A549 (cell line): Measurements from ENCODE around the gene ZNF580. TPM values are rescaled to one million over a fixed set of nuclear protein-coding genes. Genes with fewer than 3 reads are reported as not detected.
A peak's percentile ranks its signal among the peaks of the same experiment; 100 is the strongest.

Experiments used
- BHLHE40 ChIP-seq: IDR thresholded peaks from 2 replicates; pipeline ENCODE4 v1.6.1; 2012; ENCODE audit warnings: low read depth, low read length, inconsistent platforms
- CBX8 ChIP-seq: fragments of 200-600 bp; sonication (generic); IDR thresholded peaks from 2 replicates; pipeline ENCODE4 v1.6.1; 2016
- CEBPB ChIP-seq, 2 experiments: fragments of >200 bp in 1 of 2; sonication (Bioruptor Twin) in 1 of 2; formaldehyde crosslinking in 1 of 2; IDR thresholded peaks; 2 replicates each; pipeline ENCODE4 v1.6.1; 2012 to 2016
- CHD2 ChIP-seq: fragments of 150-350 bp; IDR thresholded peaks from 2 replicates; pipeline ENCODE4 v1.6.1; 2014; ENCODE audit warnings: low read length; ENCODE audit not compliant: partially characterized antibody
- CHD4 ChIP-seq: fragments of 200-600 bp; sonication (generic); IDR thresholded peaks from 2 replicates; pipeline ENCODE4 v1.6.1; 2016; ENCODE audit warnings: antibody characterized with exemption, mild to moderate bottlenecking, borderline replicate concordance
- CTCF ChIP-seq: fragments of >200 bp; sonication (Bioruptor Twin); formaldehyde crosslinking; IDR thresholded peaks from 3 replicates; pipeline ENCODE4 v1.5.1; 2016
- E2F6 ChIP-seq: IDR thresholded peaks from 2 replicates; pipeline ENCODE4 v1.6.1; 2012; ENCODE audit warnings: low read depth, borderline replicate concordance
- EHMT2 ChIP-seq: fragments of 200-600 bp; sonication (generic); IDR thresholded peaks from 2 replicates; pipeline ENCODE4 v1.6.1; 2016; ENCODE audit warnings: antibody characterized with exemption, low read depth, mild to moderate bottlenecking, moderate library complexity
- EP300 ChIP-seq, 2 experiments: fragments of >200 bp; sonication (Bioruptor Twin); formaldehyde crosslinking; IDR thresholded peaks; 2 replicates in 1 of 2; 3 replicates in 1 of 2; pipeline ENCODE4 v1.6.1; 2016 to 2017
- ESRRA ChIP-seq: fragments of 150-350 bp; IDR thresholded peaks from 2 replicates; pipeline ENCODE4 v1.6.1; 2014; ENCODE audit warnings: mild to moderate bottlenecking, low read length, borderline replicate concordance
- FOSL2 ChIP-seq, 2 experiments: fragments of 450-650 bp in 1 of 2; fragments of >200 bp in 1 of 2; sonication (Bioruptor Twin) in 1 of 2; formaldehyde crosslinking; IDR thresholded peaks; 2 replicates each; pipeline versions ENCODE4 v1.5.0 to v1.6.1; 2016 to 2020; ENCODE audit warnings: mild to moderate bottlenecking in 1 of 2, moderate library complexity in 1 of 2
- GATA3 ChIP-seq: IDR thresholded peaks from 2 replicates; pipeline ENCODE4 v1.6.1; 2012; ENCODE audit warnings: borderline replicate concordance
- HEYL ChIP-seq: fragments of 250-450 bp; sonication (Bioruptor Pico); IDR thresholded peaks from 2 replicates; pipeline ENCODE4 v1.8.0; 2021; ENCODE audit warnings: mild to moderate bottlenecking, moderate library complexity
- HOXB13 ChIP-seq: fragments of 250-450 bp; sonication (Bioruptor Pico); IDR thresholded peaks from 2 replicates; pipeline ENCODE4 v1.5.0; 2020; ENCODE audit warnings: low read depth, mild to moderate bottlenecking, moderate library complexity
- JUN ChIP-seq, 2 experiments: fragments of >200 bp; sonication (Bioruptor Twin); formaldehyde crosslinking; IDR thresholded peaks; 2 replicates in 1 of 2; 3 replicates in 1 of 2; pipeline ENCODE4 v1.6.1; 2016 to 2017
- MAZ ChIP-seq: fragments of 150-350 bp; IDR thresholded peaks from 2 replicates; pipeline ENCODE4 v1.6.1; 2014; ENCODE audit warnings: antibody characterized with exemption, low read depth, low read length, borderline replicate concordance
- NPAS2 ChIP-seq: fragments of 250-450 bp; sonication (Bioruptor Pico); IDR thresholded peaks from 2 replicates; pipeline ENCODE4 v1.8.0; 2022; ENCODE audit warnings: mild to moderate bottlenecking, moderate library complexity, borderline replicate concordance
- RFX5 ChIP-seq: fragments of 450-650 bp; IDR thresholded peaks from 2 replicates; pipeline ENCODE4 v1.7.1; 2014; ENCODE audit warnings: antibody characterized with exemption, mild to moderate bottlenecking, moderate library complexity
- SMC3 ChIP-seq: fragments of >200 bp; sonication (Bioruptor Twin); formaldehyde crosslinking; IDR thresholded peaks from 3 replicates; pipeline ENCODE4 v1.6.1; 2018; ENCODE audit warnings: inconsistent platforms
- SREBF2 ChIP-seq: fragments of 450-650 bp; IDR thresholded peaks from 2 replicates; pipeline ENCODE4 v1.6.1; 2014; ENCODE audit warnings: mild to moderate bottlenecking, moderate library complexity
- TFCP2L1 ChIP-seq: fragments of 250-450 bp; sonication (Bioruptor Pico); IDR thresholded peaks from 2 replicates; pipeline ENCODE4 v1.5.0; 2021; ENCODE audit warnings: mild to moderate bottlenecking
- TP53 ChIP-seq: fragments of 250-450 bp; sonication (Bioruptor Pico); IDR thresholded peaks from 2 replicates; pipeline ENCODE4 v1.5.0; 2021; ENCODE audit warnings: mild to moderate bottlenecking, moderate library complexity
- ZC3H11A ChIP-seq: fragments of 450-650 bp; IDR thresholded peaks from 2 replicates; pipeline ENCODE4 v1.6.1; 2014; ENCODE audit warnings: antibody characterized with exemption, mild to moderate bottlenecking
- ZFP36 ChIP-seq: fragments of 450-650 bp; IDR thresholded peaks from 2 replicates; pipeline ENCODE4 v1.6.1; 2014; ENCODE audit warnings: borderline replicate concordance; ENCODE audit not compliant: partially characterized antibody
- ZSCAN20 ChIP-seq: fragments of 250-450 bp; sonication (Bioruptor Pico); IDR thresholded peaks from 2 replicates; pipeline ENCODE4 v1.8.0; 2022; ENCODE audit warnings: mild to moderate bottlenecking, moderate library complexity
- polyA plus RNA-seq, 4 experiments: library from polyadenylated mRNA; depleted of rRNA in 3 of 4; stranded (reverse); fragments of >200 nt; fragmentation: RNase III in 1 of 4; extraction: RNeasy Plus Mini Kit Qiagen cat#74134 plus additional on column Dnase treatment in 1 of 4; gene quantifications; 2 replicates in 3 of 4; 3 replicates in 1 of 4; pipeline ENCODE4 v1.2.3, GENCODE V29; 2011 to 2017
- TF ChIP-seq, protein P1 (sequence below): IDR thresholded peaks from 2 replicates; pipeline ENCODE4 v1.6.1; 2012
- TF ChIP-seq, protein P2 (sequence below): IDR thresholded peaks from 2 replicates; pipeline ENCODE4 v1.6.1; 2012
- TF ChIP-seq, protein P3 (sequence below): fragments of 200-600 bp; sonication (generic); IDR thresholded peaks from 2 replicates; pipeline ENCODE4 v1.6.1; 2016; ENCODE audit warnings: antibody characterized with exemption, mild to moderate bottlenecking, moderate library complexity

ZNF580 gene
- polyA plus RNA-seq, 2 of the 4 experiments (the other 2 are of a cell fraction): 9.2 to 52.8 TPM

DNA sequence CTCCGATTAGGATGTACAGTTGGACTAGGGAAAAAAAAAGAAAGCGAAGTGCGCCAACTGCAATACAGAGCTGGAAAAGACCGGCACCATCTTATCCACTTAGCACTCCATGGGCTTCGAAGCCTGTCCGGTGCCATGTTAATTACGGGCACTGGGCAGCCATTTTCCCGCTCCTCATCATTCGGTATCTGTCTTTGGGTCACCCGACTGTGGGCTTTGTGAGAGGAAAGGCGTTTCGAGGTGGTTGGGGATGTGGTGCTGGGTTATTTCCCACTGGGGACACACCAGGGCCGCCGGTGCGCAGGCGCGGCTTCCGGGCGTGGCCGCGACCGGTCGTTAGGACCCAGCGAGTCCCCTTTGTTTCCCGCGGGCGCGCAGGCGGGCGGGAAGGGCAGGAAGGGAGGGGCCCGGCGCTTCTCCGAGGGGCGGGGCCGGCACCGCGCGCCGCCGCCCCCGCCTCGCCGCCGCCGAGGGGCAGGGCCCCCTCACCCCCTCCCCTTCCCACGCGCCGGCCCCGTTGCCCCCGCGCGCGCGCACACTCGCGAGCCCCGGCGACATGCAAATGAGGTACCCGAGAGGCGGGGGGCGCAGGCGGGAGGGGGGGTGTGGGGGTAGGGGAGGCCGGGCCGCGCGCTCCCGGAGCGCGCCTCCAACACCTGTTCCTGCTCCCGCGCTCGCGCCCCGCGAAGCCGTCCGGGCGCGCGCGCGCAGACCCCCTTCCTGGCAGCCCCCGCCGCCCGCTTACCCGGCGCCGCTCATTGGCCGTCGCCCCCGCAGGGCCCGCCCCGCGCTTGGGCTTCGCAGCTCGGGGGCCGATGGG, 40.8 kb upstream of the ZNF580 start, which contains the start of gene ZNF524 (continued):
- TF ChIP-seq, protein P1, sequence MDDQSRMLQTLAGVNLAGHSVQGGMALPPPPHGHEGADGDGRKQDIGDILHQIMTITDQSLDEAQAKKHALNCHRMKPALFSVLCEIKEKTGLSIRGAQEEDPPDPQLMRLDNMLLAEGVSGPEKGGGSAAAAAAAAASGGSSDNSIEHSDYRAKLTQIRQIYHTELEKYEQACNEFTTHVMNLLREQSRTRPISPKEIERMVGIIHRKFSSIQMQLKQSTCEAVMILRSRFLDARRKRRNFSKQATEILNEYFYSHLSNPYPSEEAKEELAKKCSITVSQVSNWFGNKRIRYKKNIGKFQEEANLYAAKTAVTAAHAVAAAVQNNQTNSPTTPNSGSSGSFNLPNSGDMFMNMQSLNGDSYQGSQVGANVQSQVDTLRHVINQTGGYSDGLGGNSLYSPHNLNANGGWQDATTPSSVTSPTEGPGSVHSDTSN: no peak; the same call in 1 of the 2 replicates
- TF ChIP-seq ZSCAN20 (no peak), ZC3H11A (no peak), RFX5 (peak; percentile 69; the same call in 1 of the 2 replicates), ESRRA (no peak), MAZ (0 out of 2 replicates have a peak, but pooled peaks have one; percentile 34), EP300 (IDR thresholded peaks at IDR 0.05) (no peak), CTCF (no peak), BHLHE40 (no peak), CBX8 (no peak), SMC3 (no peak), JUN (IDR thresholded peaks at IDR 0.05) (peak in 1 of 2 experiments; percentile 65; a peak in 4 of 5 replicates), NPAS2 (CRISPR knock-in tag) (no peak), E2F6 (peak; percentile 73), TFCP2L1 (CRISPR knock-in tag) (no peak), SREBF2 (no peak), ZFP36 (no peak), HOXB13 (peak; percentile 77; the same call in 1 of the 2 replicates), CEBPB (IDR thresholded peaks at IDR 0.05) (no peak), HEYL (CRISPR knock-in tag) (no peak), CHD4 (no peak), EHMT2 (no peak), FOSL2 (IDR thresholded peaks at IDR 0.05) (no peak), FOSL2 (CRISPR knock-in tag; IDR thresholded peaks at IDR 0.05) (no peak), TP53 (CRISPR knock-in tag) (peak; percentile 83; the same call in 1 of the 2 replicates), CHD2 (no peak), GATA3 (peak; percentile 26; the same call in 1 of the 2 replicates)
- TF ChIP-seq, protein P2, sequence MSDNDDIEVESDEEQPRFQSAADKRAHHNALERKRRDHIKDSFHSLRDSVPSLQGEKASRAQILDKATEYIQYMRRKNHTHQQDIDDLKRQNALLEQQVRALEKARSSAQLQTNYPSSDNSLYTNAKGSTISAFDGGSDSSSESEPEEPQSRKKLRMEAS: peak; percentile 72
- TF ChIP-seq, protein P3, sequence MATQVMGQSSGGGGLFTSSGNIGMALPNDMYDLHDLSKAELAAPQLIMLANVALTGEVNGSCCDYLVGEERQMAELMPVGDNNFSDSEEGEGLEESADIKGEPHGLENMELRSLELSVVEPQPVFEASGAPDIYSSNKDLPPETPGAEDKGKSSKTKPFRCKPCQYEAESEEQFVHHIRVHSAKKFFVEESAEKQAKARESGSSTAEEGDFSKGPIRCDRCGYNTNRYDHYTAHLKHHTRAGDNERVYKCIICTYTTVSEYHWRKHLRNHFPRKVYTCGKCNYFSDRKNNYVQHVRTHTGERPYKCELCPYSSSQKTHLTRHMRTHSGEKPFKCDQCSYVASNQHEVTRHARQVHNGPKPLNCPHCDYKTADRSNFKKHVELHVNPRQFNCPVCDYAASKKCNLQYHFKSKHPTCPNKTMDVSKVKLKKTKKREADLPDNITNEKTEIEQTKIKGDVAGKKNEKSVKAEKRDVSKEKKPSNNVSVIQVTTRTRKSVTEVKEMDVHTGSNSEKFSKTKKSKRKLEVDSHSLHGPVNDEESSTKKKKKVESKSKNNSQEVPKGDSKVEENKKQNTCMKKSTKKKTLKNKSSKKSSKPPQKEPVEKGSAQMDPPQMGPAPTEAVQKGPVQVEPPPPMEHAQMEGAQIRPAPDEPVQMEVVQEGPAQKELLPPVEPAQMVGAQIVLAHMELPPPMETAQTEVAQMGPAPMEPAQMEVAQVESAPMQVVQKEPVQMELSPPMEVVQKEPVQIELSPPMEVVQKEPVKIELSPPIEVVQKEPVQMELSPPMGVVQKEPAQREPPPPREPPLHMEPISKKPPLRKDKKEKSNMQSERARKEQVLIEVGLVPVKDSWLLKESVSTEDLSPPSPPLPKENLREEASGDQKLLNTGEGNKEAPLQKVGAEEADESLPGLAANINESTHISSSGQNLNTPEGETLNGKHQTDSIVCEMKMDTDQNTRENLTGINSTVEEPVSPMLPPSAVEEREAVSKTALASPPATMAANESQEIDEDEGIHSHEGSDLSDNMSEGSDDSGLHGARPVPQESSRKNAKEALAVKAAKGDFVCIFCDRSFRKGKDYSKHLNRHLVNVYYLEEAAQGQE: peak; percentile 45; the same call in 1 of the 2 replicates
